Fibroblast of pulmonary artery (primary cell): ENCODE data around the gene ATG2B.

ENCODE experiments used
- DNase-seq: peaks from one replicate; pipeline ENCODE4 v3.0.0-alpha.2; 2010; ENCODE audit warnings: low read depth
- H3K4me3 ChIP-seq: replicated peaks from 2 replicates; pipeline ENCODE4 v1.5.1; 2011; ENCODE audit warnings: low read depth, mild to moderate bottlenecking, control low read depth, low read length, moderate library complexity
- CTCF ChIP-seq: IDR thresholded peaks from 2 replicates; pipeline ENCODE4 v1.5.1; 2011; ENCODE audit warnings: mild to moderate bottlenecking, control low read depth, low read length, inconsistent platforms; ENCODE audit errors: missing control alignments

Gene ATG2B

GRCh38 chr14:96252323-96252998 lies 110.7 kb downstream of the ATG2B start:
- TF ChIP-seq CTCF: no peak
- DNase-seq: no peak
- no peak overlapping the region for H3K4me3 ChIP-seq

- no peak for DNase-seq
- TF ChIP-seq CTCF: no peak
- no peak overlapping the region for H3K4me3 ChIP-seq
Measured at GRCh38 chr14:96251656-96252155, 111.4 kb downstream of the ATG2B start.

GRCh38 chr14:96250485-96250884 lies 112.7 kb downstream of the ATG2B start:
- no peak for DNase-seq
- TF ChIP-seq CTCF: no peak
- no peak overlapping the region for H3K4me3 ChIP-seq

- TF ChIP-seq CTCF: no peak
- H3K4me3 ChIP-seq: no peak overlapping the region
- peak; percentile 94 for DNase-seq
Measured at GRCh38 chr14:96249029-96249428, 114.1 kb downstream of the ATG2B start.

GRCh38 chr14:96247031-96247430 lies 116.1 kb downstream of the ATG2B start:
- H3K4me3 ChIP-seq: no peak overlapping the region
- no peak for DNase-seq
- no peak for TF ChIP-seq CTCF

GRCh38 chr14:96246539-96246847 lies 116.6 kb downstream of the ATG2B start:
- H3K4me3 ChIP-seq: no peak overlapping the region
- TF ChIP-seq CTCF: no peak
- DNase-seq: peak; percentile 93
